ELF-1 (cell line): ENCODE measurements around the gene MUS81.
"Not testable (repeated sequence)": the region's sequence is repeated elsewhere in the genome, so short reads cannot be mapped to it uniquely, and the experiment has no call there.

Source experiments
- DNase-seq: peaks from one replicate; pipeline ENCODE4 v3.0.0-alpha.2; 2016; ENCODE audit warnings: low read depth, low spot score

Gene MUS81

DNA sequence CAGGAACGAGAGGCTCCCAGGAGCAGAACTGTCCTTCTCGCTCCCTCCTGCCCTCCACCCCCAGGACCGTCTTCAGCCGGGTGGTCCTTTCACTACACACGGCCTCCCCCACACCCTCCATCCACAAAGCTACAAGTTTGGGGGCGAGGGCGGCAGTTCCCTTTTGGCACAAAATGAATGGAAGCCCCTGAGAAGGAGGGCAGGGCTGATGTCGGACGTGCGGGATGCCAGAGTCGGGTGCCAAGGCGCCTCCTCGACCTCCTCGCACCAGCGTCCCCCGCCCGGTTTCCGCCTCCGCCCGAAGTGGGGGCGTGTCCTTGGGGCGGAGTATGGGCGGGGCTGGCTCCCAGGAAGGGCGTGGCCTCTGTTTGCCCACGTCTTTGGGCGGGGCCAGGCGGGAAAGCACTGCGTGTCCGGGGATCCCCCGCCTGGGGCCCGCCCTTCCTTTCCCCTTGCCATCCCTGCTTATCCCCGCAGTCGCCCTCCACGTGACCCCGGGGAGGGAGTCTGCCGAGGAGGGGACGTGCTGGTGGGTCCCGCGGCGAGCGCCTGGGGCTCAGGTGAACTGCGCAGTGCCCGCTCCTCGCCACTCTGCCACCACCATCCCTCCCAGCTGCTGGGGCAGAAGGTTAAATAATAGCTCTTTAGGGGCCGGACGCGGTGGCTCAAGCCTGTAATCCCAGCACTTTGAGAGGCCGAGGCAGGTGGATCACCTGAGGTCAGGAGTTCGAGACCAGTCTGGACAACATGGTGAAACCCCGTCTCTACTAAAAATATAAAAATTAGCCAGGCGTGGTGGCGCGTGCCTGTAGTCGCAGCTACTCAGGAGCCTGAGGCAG, 13.3 kb downstream of the MUS81 start:
- DNase-seq, result peak; percentile 96

DNA sequence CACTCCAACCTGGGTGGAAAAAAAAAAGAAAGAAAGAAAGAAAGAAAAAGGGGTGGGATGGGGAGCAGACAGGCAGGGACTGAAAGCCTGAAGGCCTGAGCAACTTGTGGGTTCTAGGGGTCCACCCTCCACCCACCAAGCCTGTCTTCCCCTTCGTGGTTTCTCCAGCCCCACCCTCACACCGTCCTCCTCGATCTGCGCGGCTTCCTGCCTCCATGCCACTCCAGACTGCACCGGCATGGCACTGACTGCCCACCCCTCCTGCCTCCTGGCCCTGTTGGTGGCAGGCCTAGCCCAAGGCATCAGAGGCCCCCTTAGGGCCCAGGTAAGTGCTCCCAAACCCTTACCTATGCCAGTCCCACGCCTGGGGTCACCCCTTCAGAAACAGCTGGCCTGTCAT, 19.4 kb downstream of the MUS81 start, which contains the start of gene CTSW:
Gene CTSW (plus strand): TSS at position 221 of the 400 bp plus-strand sequence. CDS start 18 bp downstream, at position 239.
- no peak for DNase-seq

DNA sequence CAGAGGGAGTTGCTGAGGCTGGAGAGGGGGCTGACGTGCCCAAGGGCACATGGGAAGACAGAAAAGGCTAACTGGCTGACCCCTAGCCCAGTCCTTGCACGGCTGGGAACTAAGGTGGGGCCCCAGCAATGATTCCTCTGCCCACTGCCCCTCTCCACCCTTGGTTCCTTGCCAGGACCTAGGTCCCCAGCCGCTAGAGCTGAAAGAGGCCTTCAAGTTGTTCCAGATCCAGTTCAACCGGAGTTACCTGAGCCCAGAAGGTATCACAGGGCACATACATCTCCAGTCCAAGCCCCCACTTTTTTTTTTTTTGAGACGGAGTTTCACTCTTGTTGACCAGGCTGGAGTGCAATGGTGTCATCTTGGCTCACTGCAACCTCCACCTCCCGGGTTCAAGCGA, 19.8 kb downstream of the MUS81 start:
- DNase-seq, result no peak

DNA sequence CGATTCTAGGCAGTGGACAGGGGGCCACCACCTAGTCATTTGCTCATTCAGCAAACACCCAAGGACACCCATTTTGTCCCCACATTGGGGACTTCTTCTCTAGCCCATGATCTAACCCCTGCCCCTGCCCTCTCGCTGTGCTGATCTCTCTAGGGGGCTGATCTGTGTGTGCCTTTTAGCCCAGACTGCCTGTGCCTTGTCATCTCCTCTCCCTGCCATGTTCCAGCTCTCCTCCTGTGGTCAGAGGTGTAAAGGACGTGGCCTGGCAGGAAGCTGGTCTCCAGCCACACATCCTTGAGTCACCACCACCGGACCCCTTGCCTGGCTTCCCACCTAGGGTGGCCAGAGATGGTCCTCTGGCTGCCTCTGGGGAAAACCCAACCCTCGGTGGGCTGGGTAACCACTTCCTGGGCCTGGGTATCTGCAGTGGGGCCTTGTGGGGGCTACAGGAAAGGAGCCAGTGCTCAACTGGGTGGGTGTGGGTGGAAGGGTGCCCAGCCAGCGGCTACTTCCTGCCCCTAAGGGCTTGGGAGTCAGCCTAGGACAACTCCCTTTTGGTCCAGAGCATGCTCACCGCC, 20.7 kb downstream of the MUS81 start:
- DNase-seq, result no peak

DNA sequence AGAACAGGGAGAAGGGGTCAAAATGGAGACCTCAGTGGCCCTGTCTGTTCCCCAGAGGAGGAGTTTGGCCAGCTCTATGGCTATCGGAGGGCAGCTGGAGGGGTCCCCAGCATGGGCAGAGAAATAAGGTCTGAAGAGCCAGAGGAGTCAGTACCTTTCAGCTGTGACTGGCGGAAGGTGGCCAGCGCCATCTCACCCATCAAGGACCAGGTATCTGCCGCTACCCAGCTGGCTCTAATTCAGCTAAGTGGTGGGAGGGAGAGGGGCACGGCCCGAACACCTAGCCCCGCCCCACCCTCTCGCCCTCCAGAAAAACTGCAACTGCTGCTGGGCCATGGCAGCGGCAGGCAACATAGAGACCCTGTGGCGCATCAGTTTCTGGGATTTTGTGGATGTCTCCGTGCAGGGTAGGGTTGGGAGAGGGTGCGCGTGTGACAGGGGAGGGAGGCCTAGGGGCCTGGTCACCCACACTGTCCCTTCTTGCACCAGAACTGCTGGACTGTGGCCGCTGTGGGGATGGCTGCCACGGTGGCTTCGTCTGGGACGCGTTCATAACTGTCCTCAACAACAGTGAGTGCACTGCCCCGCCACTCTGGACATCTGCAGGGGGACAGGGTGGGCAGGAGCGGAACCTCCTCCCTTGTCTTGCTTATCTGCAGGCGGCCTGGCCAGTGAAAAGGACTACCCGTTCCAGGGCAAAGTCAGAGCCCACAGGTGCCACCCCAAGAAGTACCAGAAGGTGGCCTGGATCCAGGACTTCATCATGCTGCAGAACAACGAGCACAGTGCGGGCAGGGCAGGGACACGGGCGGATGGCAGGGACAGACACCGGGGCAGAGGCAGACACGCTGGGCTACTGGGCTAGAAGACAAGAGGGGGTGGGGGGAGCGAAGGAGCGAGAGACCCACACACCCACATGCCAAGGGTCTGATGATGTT, 22.2 kb downstream of the MUS81 start:
- DNase-seq, result no peak

DNA sequence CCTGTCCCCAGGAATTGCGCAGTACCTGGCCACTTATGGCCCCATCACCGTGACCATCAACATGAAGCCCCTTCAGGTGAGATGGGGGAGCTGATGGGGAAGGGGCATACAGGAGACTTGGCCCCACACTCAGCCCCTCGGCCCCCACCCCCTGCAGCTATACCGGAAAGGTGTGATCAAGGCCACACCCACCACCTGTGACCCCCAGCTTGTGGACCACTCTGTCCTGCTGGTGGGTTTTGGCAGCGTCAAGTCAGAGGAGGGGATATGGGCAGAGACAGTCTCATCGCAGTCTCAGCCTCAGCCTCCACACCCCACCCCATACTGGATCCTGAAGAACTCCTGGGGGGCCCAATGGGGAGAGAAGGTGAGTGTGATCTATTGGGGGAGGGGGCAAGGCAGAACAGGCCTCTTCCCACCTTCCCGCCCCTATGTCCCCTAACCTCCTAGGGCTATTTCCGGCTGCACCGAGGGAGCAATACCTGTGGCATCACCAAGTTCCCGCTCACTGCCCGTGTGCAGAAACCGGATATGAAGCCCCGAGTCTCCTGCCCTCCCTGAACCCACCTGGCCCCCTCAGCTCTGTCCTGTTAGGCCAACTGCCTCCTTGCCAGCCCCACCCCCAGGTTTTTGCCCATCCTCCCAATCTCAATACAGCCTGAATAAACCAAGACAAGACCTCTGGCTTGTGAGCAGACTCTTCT, 23.0 kb downstream of the MUS81 start:
- no peak for DNase-seq

DNA sequence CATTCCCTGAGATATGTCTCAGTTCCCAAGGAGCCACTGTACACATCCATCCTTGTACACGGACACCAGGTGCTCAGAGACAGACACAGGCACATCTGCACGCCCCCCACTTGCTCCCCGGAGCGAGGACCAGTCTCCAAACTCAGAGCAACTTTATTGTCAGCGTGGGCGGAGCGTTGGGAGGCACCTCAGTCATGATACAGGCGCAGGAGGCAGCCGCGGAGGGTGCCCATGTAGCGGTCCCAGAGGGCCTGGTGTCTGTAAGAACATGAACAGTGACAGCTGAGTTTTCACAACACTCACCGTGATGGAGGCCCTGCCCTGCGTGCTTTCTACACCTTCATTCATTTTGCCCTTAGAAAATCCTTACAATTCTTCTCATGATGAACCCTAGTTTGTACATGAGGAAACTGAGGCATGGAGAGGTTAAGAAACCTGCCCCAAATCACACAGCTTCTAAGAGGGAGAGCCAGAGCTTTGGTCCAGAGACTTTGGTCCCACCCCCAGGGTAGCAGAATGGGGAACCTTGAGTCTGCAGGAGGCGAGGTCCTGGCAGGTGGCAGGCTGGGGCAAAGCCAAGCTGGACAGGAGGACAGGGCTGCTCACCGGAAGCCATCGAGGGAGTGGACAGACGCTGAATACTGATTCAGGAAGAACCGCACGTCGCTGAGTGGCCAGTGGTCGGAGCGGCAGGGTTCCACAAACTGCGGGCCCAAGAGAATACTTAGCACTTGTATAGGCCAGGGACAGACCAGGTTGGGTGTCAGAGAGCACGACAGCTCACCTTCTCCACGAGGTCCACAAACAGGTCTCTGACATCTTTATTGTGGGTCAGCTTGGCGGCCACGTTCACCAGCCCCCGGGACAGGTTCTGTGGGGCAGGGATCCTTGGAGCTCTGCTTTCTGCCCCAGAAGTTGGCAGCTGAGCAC, 23.8 kb downstream of the MUS81 start:
- no peak for DNase-seq

DNA sequence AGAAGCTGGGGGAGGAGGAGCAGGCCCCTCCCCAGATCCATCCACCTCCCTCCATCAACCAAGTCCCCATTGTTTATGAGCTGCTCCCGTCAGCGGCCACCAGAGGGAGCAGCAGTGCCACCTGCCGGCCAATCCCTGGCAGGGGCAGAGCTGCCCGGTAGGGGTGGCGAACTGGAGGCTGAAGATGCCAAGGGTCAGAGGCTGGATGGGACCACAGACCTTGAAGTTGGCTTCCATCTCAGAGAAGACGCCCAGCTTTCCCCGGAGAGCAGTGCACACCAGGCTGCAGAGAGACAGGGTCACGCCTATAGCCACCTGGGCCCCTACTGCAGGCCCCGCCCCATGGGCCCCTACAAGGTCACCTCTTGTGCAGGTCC, 24.5 kb downstream of the MUS81 start:
- peak; percentile 85 for DNase-seq

DNA sequence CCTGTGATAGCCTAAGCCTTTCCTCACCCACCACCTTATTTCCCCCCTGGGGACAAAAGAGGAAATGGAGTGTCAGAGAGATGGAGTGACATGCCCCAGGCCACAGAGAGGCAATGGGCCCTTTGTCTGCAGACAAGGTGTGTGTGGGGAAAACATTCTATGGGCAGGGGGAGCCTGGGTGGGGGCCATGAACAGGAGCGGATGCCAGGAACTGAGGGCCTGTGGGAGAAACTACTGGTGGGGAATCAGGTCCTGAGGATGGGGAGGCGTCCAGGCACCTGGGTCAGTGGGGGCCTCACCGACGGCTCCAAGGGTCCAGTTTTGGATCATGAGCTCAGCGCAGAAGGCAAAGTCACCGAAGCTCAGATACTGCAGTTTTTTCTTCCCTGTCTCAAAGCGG, 25.0 kb downstream of the MUS81 start:
- no peak for DNase-seq

DNA sequence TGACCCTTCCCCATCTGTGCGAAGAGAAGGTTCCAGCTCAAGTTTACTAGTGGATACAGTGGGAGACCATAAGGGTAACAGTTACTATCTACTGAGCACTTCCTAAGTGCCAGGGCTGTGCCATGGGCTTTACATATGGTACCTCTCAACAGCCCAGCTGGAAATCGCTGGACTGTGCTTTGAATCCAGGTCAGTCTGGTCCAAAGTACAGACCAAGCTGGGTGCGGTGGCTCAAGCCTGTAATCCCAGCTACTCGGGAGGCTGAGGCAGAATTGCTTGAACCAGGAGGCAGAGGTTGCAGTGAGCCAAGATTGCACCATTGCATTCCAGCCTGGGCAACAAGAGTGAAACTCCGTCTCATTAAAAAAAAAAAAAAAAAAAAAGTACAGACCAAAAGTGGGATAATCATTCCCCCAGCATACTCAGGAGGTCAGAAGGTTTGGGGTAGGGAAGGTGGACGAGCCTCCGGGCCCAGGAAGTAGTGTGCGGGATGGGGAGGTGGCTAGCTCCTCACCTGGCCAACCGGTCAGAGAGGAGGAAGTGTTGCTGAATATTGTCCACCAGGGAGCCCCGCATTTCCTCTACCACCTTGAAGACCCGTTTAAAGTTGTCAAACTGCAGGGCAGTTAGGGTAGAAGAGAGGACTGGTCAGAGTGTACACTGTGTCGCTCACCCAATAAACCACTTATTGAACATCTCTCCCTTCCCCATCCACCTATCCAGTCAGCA, 25.7 kb downstream of the MUS81 start:
- no peak for DNase-seq

DNA sequence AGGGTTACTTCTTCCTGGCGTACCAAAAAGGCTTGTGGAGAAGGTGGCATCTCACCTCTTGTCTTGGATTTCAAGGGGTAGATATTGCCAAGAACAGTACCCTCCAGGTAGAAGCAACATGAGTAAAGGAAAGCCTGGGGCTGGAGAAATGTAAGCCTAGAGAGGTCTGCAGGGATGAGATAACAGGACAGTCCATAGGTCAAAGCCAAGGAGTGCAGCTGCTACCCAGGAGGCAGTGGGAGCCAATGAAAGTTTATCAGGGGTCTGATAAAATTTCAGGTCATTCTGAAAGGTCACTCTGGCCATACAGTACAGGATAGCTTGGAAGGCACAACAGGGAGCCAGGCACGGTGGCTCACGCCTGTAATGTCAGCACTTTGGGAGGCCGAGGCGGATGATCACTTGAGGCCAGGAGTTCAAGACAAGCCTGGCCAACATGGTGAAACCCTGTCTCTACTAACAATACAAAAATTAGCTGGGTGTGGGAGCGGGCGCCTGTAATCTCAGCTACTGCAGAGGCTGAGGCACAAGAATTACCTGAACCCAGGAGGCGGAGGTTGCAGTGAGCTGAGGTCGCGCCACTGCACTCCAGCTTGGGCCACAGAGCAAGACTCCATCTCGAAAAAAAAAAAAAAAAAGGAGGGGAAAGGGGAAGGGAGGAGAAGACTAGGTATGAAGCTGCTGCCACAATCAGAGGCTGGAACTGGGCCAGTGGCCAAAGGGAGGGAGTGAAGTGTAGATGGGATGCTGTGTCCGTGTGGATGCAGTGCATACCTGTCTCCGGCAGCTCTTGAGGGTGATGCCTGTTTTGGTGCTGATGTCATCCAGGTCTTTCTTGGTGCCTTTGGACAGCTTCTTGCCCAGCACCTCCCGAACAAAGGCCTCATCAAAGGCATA, 26.8 kb downstream of the MUS81 start:
- DNase-seq, result no peak

DNA sequence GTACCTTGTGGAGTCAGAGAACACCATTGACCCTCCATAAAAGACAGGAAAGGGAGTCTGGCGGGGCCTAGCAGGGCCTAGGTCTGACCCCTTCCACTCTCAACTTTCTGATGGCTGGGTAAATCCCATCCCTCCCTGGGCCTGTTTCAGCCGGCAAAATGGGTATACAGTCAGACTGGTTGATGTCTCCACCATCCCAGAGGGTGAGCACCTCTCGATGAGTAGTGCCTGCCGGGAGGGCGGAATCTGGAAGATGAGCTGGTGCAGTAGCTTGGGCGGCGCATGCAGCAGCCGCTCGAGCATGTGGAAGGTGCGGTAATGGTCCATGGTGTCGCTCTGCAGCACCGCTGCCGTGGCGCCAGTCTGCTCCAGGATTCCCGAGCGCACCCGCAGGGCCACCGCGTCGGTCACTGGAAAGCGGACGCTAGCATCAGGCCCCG, 27.5 kb downstream of the MUS81 start:
- DNase-seq, result no peak

DNA sequence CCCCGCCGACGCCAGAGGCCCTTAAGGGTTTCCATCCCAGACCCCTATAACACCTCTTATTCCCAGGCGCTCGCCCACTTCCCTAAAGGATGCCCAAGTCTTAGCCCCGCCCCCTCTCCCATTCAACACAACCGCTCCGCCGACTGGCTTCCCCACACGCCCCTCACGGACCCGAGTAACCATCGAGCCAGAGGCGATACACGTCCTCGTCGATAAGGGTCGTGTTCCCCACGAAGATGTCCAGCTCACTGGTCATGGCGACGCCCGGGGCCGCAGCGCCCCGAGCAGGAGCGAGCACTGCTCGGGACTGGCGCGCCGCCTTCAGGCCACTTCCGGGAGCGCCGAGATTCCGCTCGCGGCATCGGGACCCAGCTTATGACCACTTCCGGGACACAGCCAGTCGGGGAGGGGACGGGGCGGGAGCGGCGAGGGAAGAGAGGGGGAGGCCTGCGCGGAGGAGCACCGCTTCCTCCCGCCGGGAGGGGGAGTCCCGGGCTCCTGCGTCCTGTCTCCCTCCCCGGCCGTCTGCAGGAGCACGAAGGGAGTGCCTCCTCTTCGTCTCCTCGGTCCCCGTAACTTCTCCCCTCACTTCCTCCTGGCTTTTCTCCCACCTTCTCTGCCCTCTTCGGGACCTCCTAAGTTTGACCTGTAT, 28.1 kb downstream of the MUS81 start, which contains the start of gene FIBP:
Gene FIBP (minus strand): TSS at position 309 of the 652 bp plus-strand sequence. CDS start 53 bp downstream, at position 256.
- peak; percentile 97 for DNase-seq

DNA sequence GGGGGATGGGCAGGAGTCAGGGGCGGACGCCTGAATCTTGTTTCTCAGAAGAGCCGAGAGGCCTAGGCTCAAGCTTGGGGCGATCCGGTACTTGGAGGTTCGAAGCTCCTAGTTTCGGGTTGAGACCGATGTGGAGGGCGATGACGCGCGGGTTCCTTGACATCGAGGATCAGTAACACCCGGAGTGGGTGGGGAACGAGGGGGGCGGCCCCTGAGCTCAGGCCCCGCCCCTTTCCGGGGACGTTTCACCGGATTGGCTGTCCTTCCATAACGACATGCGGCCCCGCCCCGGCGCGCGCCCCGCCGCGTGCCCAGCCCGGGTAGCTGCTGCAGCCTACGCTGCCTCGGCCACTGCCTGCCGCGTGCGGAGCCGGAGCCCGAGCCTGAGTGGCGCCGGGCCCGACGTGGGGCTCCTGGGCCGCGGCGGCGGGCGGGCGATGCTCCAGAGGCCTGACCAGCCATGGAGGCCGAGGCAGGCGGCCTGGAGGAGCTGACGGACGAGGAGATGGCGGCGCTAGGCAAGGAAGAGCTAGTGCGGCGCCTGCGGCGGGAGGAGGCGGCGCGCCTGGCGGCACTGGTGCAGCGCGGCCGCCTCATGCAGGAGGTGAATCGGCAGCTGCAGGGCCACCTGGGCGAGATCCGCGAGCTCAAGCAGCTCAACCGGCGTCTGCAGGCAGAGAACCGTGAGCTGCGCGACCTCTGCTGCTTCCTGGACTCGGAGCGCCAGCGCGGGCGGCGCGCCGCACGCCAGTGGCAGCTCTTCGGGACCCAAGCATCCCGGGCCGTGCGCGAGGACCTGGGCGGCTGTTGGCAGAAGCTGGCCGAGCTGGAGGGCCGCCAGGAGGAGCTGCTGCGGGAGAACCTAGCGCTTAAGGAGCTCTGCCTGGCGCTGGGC, 30.3 kb downstream of the MUS81 start, which contains the start of gene CCDC85B:
Gene CCDC85B (plus strand): TSS at position 350 of the 895 bp plus-strand sequence. CDS start 111 bp downstream, at position 461.
- peak; percentile 96 for DNase-seq

DNA sequence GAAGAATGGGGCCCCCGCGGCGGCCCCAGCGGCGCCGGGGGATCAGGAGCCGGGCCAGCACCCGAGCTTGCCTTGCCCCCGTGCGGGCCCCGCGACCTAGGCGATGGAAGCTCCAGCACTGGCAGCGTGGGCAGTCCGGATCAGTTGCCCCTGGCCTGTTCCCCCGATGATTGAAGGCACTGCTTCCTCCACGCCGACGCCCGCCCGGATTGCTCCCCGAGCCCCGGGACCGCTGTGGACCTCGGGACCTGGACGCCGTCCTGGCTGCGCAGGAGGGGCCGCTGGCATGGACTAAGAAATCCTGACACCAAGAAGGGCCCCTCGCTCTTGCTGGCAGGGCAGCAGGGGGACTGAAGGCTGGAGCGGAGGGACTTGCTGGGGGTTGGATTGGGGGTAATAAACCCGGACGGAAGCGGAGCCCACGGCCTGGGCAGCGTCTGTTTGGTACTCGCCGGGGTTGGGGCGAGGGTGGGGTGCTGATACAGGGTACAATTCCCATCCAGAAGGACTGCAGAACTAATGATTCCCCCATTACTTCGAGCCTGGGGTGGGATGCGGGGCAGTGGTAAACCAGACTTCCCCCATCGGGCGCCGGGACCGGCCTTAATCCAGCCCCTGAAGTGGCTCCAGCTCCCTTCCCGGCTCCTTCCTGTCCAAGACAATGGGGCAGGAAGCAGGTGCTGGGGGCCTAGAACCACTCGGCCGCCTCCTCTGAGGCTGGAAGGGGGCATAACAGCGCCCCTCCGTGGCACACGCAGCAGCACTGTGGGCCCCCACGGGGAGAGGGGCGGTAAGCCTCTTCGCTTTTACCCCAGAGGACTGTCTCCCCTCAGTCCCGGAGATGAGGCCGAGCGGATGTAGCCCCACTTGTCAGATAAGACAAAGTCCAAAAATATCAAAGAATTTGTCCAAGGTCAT, 31.2 kb downstream of the MUS81 start:
- DNase-seq, result no peak

DNA sequence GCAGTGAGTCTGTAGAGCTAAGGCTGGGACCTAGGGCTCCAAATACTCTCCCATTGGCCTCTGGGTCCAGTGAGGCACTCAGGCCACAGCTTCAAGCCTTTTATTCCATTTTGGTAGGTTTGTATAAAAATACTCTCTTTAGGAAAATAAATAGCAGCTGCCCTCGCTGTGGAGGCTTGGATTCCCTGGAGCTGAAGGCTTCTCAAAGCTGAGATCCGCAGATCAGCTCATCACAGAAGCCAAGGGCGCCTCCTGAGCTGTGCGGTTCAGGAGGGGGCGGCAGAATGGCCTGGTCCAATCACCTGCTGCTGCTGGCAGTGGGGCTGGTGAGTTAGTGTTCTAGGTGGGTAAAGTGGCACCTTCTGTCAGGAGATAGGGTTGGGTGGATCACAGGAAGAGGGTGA, 31.9 kb downstream of the MUS81 start:
- not testable (repeated sequence) for DNase-seq
